22Rv1 (cell line): Measurements from ENCODE around the gene ADGRG6.

Experiments
- ZFX ChIP-seq: fragments of 450-650 bp; IDR thresholded peaks from 2 replicates; pipeline ENCODE4 v1.6.1; 2017; ENCODE audit warnings: antibody characterized with exemption, borderline replicate concordance
- TF ChIP-seq, protein P1 (sequence below): fragments of 450-650 bp; IDR thresholded peaks from 2 replicates; pipeline ENCODE4 v1.5.1; 2017; ENCODE audit warnings: mild to moderate bottlenecking

DNA sequence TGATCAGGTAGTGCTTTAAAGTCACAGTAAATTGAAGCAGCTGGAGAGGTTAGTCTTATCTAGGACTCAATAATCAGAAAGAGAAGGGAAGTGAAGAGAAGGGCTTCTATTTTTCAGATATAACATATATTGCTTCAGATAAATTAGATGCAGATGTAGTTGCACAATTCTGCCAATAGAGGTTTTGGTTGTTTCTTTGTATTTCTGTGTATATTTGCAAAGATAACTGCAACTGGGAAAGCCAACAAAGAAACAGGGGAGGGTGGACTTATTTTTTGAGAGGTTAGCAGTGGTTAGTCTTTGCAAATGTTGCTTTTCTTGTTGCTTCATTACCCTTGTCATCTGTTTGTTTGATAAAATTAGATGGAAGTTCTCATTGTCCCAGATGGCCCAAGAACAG lies 106.6 kb downstream of the ADGRG6 start:
- TF ChIP-seq, protein P1, sequence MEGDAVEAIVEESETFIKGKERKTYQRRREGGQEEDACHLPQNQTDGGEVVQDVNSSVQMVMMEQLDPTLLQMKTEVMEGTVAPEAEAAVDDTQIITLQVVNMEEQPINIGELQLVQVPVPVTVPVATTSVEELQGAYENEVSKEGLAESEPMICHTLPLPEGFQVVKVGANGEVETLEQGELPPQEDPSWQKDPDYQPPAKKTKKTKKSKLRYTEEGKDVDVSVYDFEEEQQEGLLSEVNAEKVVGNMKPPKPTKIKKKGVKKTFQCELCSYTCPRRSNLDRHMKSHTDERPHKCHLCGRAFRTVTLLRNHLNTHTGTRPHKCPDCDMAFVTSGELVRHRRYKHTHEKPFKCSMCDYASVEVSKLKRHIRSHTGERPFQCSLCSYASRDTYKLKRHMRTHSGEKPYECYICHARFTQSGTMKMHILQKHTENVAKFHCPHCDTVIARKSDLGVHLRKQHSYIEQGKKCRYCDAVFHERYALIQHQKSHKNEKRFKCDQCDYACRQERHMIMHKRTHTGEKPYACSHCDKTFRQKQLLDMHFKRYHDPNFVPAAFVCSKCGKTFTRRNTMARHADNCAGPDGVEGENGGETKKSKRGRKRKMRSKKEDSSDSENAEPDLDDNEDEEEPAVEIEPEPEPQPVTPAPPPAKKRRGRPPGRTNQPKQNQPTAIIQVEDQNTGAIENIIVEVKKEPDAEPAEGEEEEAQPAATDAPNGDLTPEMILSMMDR, result peak; percentile 21; the same call in 1 of the 2 replicates
- TF ChIP-seq ZFX, result no peak
